Suppressor macrophage (primary cell): ENCODE measurements around the gene PIGU.
A peak's percentile ranks its signal among the peaks of the same experiment; 100 is the strongest.
"Not testable (repeated sequence)": the region's sequence is repeated elsewhere in the genome, so short reads cannot be mapped to it uniquely, and the experiment has no call there.

Experiments
- DNase-seq, 4 experiments: peaks; one replicate each; pipeline ENCODE4 v3.0.0-alpha.2; 2020 to 2022

Gene PIGU

GRCh38 chr20:34706912-34707784 lies 30.3 kb upstream of the PIGU start:
- no peak for DNase-seq

GRCh38 chr20:34706302-34706875 lies 29.5 kb upstream of the PIGU start:
- no peak for DNase-seq

- DNase-seq = peak; percentile 31 to 63 (median 53)
These were observed 28.8 kb upstream of the PIGU start for GRCh38 chr20:34705397-34706301.

GRCh38 chr20:34705008-34705396 lies 28.1 kb upstream of the PIGU start:
- peak in 1 of 4 experiments; percentile 17 for DNase-seq

- peak; percentile 95 to 98 (median 97) for DNase-seq
These were observed 27.5 kb upstream of the PIGU start, which contains the start of gene TP53INP2 for GRCh38 chr20:34704177-34705007. TSS of gene TP53INP2 (plus strand) at chr20:34704344. CDS start at chr20:34708740, 4,396 bp downstream.

- peak; percentile 19 to 37 (median 31) for DNase-seq
These were observed 26.7 kb upstream of the PIGU start for GRCh38 chr20:34703424-34704176.

- DNase-seq = no peak
These were observed 26.1 kb upstream of the PIGU start for GRCh38 chr20:34703061-34703423.

- DNase-seq = no peak
These were observed 24.7 kb upstream of the PIGU start for GRCh38 chr20:34701405-34702085.

- no peak for DNase-seq
These were observed 16.5 kb upstream of the PIGU start for GRCh38 chr20:34693414-34693813.

- DNase-seq = no peak
These were observed 14.9 kb upstream of the PIGU start for GRCh38 chr20:34691838-34692237.

GRCh38 chr20:34689486-34689885 lies 12.6 kb upstream of the PIGU start:
- DNase-seq = peak; percentile 23 to 68 (median 56)

GRCh38 chr20:34683667-34684066 lies 6.8 kb upstream of the PIGU start:
- no peak for DNase-seq

GRCh38 chr20:34680586-34681175 lies 3.8 kb upstream of the PIGU start:
- peak; percentile 6 to 88 (median 58) for DNase-seq

GRCh38 chr20:34675993-34676641 lies 775 bp downstream of the PIGU start:
- DNase-seq = peak in 2 of 4 experiments; percentile 17 to 22

- no peak for DNase-seq
These were observed 1.3 kb downstream of the PIGU start for GRCh38 chr20:34675561-34675960.

GRCh38 chr20:34673412-34673811 lies 3.5 kb downstream of the PIGU start:
- DNase-seq = no peak

GRCh38 chr20:34669094-34669493 lies 7.8 kb downstream of the PIGU start:
- DNase-seq = no peak

- not testable (repeated sequence) for DNase-seq
These were observed 12.1 kb downstream of the PIGU start for GRCh38 chr20:34664751-34665150.

GRCh38 chr20:34663213-34663943 lies 13.5 kb downstream of the PIGU start:
- DNase-seq = peak in 1 of 4 experiments; percentile 7
